ENCODE data around the gene CDH4. TPM values are rescaled to one million over a fixed set of nuclear protein-coding genes. Genes with fewer than 3 reads are reported as not detected.

Gene CDH4
- total and polyA plus RNA-seq, 11 donors: 0.04 to 0.54 (median 0.08) TPM; not detected in 1

- intact Hi-C loops (cut with DNase I): no loop called here
- DNase-seq (no peak), ATAC-seq (no peak)
- Histone ChIP-seq H3K9me3 (peaks cover 0 to 3% (median 0%) of the 10 kb centered on the region in 12 donors), H3K36me3 (no peaks in the 10 kb centered on the region), H3K27ac (no peak overlapping the region), H3K4me3 (no peak overlapping the region), H3K27me3 (peaks cover 0 to 7% (median 0%) of the 10 kb centered on the region in 9 donors), H3K4me1 (no peaks in the 10 kb centered on the region)
- TF ChIP-seq, protein P1, sequence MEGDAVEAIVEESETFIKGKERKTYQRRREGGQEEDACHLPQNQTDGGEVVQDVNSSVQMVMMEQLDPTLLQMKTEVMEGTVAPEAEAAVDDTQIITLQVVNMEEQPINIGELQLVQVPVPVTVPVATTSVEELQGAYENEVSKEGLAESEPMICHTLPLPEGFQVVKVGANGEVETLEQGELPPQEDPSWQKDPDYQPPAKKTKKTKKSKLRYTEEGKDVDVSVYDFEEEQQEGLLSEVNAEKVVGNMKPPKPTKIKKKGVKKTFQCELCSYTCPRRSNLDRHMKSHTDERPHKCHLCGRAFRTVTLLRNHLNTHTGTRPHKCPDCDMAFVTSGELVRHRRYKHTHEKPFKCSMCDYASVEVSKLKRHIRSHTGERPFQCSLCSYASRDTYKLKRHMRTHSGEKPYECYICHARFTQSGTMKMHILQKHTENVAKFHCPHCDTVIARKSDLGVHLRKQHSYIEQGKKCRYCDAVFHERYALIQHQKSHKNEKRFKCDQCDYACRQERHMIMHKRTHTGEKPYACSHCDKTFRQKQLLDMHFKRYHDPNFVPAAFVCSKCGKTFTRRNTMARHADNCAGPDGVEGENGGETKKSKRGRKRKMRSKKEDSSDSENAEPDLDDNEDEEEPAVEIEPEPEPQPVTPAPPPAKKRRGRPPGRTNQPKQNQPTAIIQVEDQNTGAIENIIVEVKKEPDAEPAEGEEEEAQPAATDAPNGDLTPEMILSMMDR (IDR thresholded peaks at IDR 0.05): no peak
- no peak for TF ChIP-seq POLR2A (IDR thresholded peaks at IDR 0.05)
- 0 to 77% (median 17%) methylated on average over 1 of the region's 1 CpG for whole genome bisulfite sequencing, 4 donors
Measured at GRCh38 chr20:61620174-61620573, 368.1 kb downstream of the CDH4 start.

DNA sequence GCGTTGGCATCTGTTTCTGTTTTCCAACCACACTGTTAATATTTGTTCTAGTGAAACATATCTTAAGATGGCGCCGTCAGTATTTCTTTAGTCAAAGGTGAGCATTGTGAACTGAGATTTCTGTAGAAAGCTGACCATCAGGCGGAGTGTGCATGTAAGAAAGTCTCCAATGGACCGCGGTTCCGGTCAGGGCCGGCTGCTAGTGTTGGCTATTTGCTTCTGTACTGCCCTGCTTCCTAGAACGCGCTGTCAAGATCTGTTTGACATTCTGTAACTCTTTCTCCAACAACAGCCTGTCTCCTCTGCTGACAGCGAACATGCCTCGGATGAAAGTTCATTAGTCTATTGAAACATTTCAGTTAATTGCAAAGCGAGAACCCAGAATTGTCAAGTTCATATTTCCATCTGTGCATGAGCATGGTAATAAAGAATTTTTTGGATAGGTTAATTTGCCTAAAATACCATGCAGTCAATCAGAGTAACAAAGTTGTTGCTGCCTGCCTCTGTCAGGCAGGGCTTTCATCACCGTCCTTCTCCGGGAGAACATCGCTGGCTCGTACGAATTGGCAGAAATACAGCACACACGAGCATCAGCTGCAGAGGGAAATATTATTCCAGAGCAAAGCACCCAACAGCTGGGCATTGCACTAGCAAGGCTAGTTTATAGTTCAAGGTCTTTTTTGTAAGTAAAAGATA lies 369.1 kb downstream of the CDH4 start:
- Histone ChIP-seq H3K4me3 (no peak overlapping the region), H3K27ac (no peak overlapping the region), H3K4me1 (no peaks in the 10 kb centered on the region), H3K27me3 (peaks cover 0 to 11% (median 0%) of the 10 kb centered on the region in 9 donors), H3K36me3 (no peaks in the 10 kb centered on the region), H3K9me3 (peaks cover 0 to 3% (median 0%) of the 10 kb centered on the region in 12 donors)
- TF ChIP-seq, protein P1 (IDR thresholded peaks at IDR 0.05): no peak
- TF ChIP-seq POLR2A (IDR thresholded peaks at IDR 0.05): no peak
- 70 to 79% (median 76%) methylated on average over 19 of the region's 19 CpGs for WGBS, 4 donors
- ATAC-seq: no peak
- intact Hi-C loops (cut with DNase I): no loop called here
- no peak for DNase-seq

GRCh38 chr20:61621852-61622251 lies 369.8 kb downstream of the CDH4 start:
- TF ChIP-seq POLR2A (IDR thresholded peaks at IDR 0.05): no peak
- TF ChIP-seq, protein P1 (IDR thresholded peaks at IDR 0.05): no peak
- ATAC-seq: no peak
- no peaks in the 10 kb centered on the region for H3K36me3 ChIP-seq
- intact Hi-C loops (cut with DNase I): no loop called here
- no peak overlapping the region for H3K4me3 ChIP-seq
- no peaks in the 10 kb centered on the region for H3K4me1 ChIP-seq
- no peak overlapping the region for H3K27ac ChIP-seq
- H3K27me3 ChIP-seq: peaks cover 0 to 9% (median 0%) of the 10 kb centered on the region in 9 donors
- 79 to 88% (median 84%) methylated on average over 10 of the region's 10 CpGs for WGBS, 4 donors
- peaks cover 0 to 3% (median 0%) of the 10 kb centered on the region in 12 donors for H3K9me3 ChIP-seq
- peak in 1 of 5 donors; percentile 10 for DNase-seq

DNA sequence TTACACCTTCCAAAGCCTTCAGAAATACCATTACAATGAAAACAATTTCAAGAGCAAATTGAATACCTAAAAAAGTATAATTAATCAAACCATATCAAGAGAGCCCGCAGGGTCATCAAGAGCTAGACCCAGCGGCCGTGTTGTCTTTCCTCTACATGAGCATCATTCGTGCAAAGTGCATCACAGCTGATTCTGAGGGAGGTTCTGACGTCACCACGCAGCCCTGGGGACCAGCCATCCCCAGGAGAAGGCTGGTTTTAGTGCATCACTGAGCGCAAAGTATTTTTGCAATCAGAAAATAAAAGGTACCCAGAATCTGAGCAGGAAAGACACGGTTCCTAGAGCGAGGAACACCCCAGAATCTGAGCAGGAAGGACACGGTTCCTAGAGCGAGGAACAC lies 371.4 kb downstream of the CDH4 start:
- DNase-seq (no peak), ATAC-seq (no peak)
- WGBS, 4 donors: 78 to 86% (median 85%) methylated on average over 11 of the region's 11 CpGs
- intact Hi-C loops (cut with DNase I): no loop called here
- Histone ChIP-seq H3K36me3 (no peaks in the 10 kb centered on the region), H3K27ac (no peak overlapping the region), H3K4me3 (no peak overlapping the region), H3K4me1 (peaks cover 0 to 2% (median 0%) of the 10 kb centered on the region in 12 donors), H3K27me3 (peaks cover 0 to 15% (median 3%) of the 10 kb centered on the region in 9 donors), H3K9me3 (no peaks in the 10 kb centered on the region)
- TF ChIP-seq POLR2A (IDR thresholded peaks at IDR 0.05): no peak
- TF ChIP-seq, protein P1 (IDR thresholded peaks at IDR 0.05): no peak
